ENCODE results near the gene CCT4.

GRCh38 chr2:61922714-61923113 is 34.3 kb upstream of the CCT4 start:
- TF ChIP-seq POLR2A (IDR thresholded peaks at IDR 0.05; ENCODE audit: low read depth) (no peak), CTCF (IDR thresholded peaks at IDR 0.05) (no peak), POLR2AphosphoS5 (IDR thresholded peaks at IDR 0.05) (no peak), EP300 (IDR thresholded peaks at IDR 0.05) (no peak)

All from esophagus muscularis mucosa (tissue), 4 donors.